ENCODE data around the gene PIGP.
A peak's percentile ranks its signal among the peaks of the same experiment; 100 is the strongest.

PIGP gene

GRCh38 chr21:37075214-37075770, 2.4 kb upstream of the PIGP start:
- no peak overlapping the region for H3K4me3 ChIP-seq (ENCODE audit: control insufficient read depth, low read depth, low read length)
- DNase-seq (ENCODE audit: low read depth), result no peak
- no peak for TF ChIP-seq CTCF (IDR thresholded peaks at IDR 0.05; ENCODE audit: control insufficient read depth, insufficient read depth, low read depth, low read length, missing control alignments)

GRCh38 chr21:37074546-37074945, 1.7 kb upstream of the PIGP start:
- no peak for DNase-seq (ENCODE audit: low read depth)
- H3K4me3 ChIP-seq (ENCODE audit: control insufficient read depth, low read depth, low read length), result peak overlapping the region; percentile 96
- no peak for TF ChIP-seq CTCF (IDR thresholded peaks at IDR 0.05; ENCODE audit: control insufficient read depth, insufficient read depth, low read depth, low read length, missing control alignments)

GRCh38 chr21:37074197-37074510, 1.3 kb upstream of the PIGP start:
- no peak for TF ChIP-seq CTCF (IDR thresholded peaks at IDR 0.05; ENCODE audit: control insufficient read depth, insufficient read depth, low read depth, low read length, missing control alignments)
- DNase-seq (ENCODE audit: low read depth), result no peak
- peak overlapping the region; percentile 96 for H3K4me3 ChIP-seq (ENCODE audit: control insufficient read depth, low read depth, low read length)

- peak; percentile 8 for TF ChIP-seq CTCF (IDR thresholded peaks at IDR 0.05; ENCODE audit: control insufficient read depth, insufficient read depth, low read depth, low read length, missing control alignments)
- DNase-seq (ENCODE audit: low read depth), result no peak
Observed at GRCh38 chr21:37073417-37074196, 736 bp upstream of the PIGP start.

GRCh38 chr21:37072274-37072987, 440 bp downstream of the PIGP start:
- H3K4me3 ChIP-seq (ENCODE audit: control insufficient read depth, low read depth, low read length), result peak overlapping the region; percentile 66
- no peak for TF ChIP-seq CTCF (IDR thresholded peaks at IDR 0.05; ENCODE audit: control insufficient read depth, insufficient read depth, low read depth, low read length, missing control alignments)
- peak; percentile 32 for DNase-seq (ENCODE audit: low read depth)

More at GRCh38 chr21:37073417-37074196, 736 bp upstream of the PIGP start:
- peak overlapping the region; percentile 96 for H3K4me3 ChIP-seq (ENCODE audit: control insufficient read depth, low read depth, low read length)

GRCh38 chr21:37071561-37072273, 1.2 kb downstream of the PIGP start:
- DNase-seq (ENCODE audit: low read depth), result peak; percentile 61
- H3K4me3 ChIP-seq (ENCODE audit: control insufficient read depth, low read depth, low read length), result peak overlapping the region; percentile 66
- no peak for TF ChIP-seq CTCF (IDR thresholded peaks at IDR 0.05; ENCODE audit: control insufficient read depth, insufficient read depth, low read depth, low read length, missing control alignments)
